ENCODE measurements around the gene MYRF.

- TF ChIP-seq POLR2A (IDR thresholded peaks at IDR 0.05) (no peak), CTCF (IDR thresholded peaks at IDR 0.05) (no peak)
Observed at GRCh38 chr11:61765550-61766253, 13.3 kb downstream of the MYRF start.
